ENCODE measurements around the gene F8. TPM values are rescaled to one million over a fixed set of nuclear protein-coding genes. Genes with fewer than 3 reads are reported as not detected.
A peak's percentile ranks its signal among the peaks of the same experiment; 100 is the strongest.
"Not testable (repeated sequence)": the region's sequence is repeated elsewhere in the genome, so short reads cannot be mapped to it uniquely, and the experiment has no call there.

Gene F8
- total and polyA plus RNA-seq, 4 donors: 6.1 to 38.1 (median 7.6) TPM

DNA sequence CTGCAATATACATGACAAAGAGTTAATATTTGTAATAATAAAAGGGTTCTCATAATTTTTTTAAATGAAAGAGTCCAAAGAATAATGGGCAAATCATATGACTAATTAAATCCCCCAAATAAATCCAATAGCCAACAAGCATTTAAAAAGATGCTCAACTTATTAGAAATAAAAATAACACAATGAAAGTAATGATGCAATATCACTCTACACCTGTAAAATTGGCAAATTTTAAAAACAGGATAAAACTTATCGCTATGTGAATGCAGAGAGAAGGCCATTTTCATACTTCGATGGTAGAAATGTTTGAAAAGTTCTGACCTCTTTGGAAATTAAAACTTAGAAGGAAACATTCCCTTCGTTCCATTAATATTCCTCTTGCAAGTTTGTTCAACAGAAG, 1.9 kb downstream of the F8 start:
- ATAC-seq (ENCODE audit: insufficient read depth, low FRiP score): no peak
- Histone ChIP-seq H3K4me3 (no peak overlapping the region), H3K9me3 (ENCODE audit: control insufficient read depth in 4 of 4, insufficient read depth in 3 of 4, low read length in 3 of 4) (peaks cover 0 to 2% (median 0%) of the 10 kb centered on the region in 4 donors), H3K27me3 (ENCODE audit: control insufficient read depth in 3 of 3, insufficient read depth in 3 of 3, low read length in 2 of 3) (no peaks in the 10 kb centered on the region), H3K4me1 (ENCODE audit: control insufficient read depth in 5 of 5, insufficient read depth in 5 of 5, low read length in 5 of 5) (peaks cover 0 to 2% (median 0%) of the 10 kb centered on the region in 5 donors), H3K9ac (ENCODE audit: insufficient read depth in 1 of 2, low read length in 2 of 2) (no peak overlapping the region), H3K27ac (ENCODE audit: low read depth in 1 of 2, low read length in 1 of 2) (no peak overlapping the region), H3K36me3 (ENCODE audit: control insufficient read depth in 4 of 4, insufficient read depth in 4 of 4, low read length in 4 of 4) (no peaks in the 10 kb centered on the region)
- TF ChIP-seq, protein P1, sequence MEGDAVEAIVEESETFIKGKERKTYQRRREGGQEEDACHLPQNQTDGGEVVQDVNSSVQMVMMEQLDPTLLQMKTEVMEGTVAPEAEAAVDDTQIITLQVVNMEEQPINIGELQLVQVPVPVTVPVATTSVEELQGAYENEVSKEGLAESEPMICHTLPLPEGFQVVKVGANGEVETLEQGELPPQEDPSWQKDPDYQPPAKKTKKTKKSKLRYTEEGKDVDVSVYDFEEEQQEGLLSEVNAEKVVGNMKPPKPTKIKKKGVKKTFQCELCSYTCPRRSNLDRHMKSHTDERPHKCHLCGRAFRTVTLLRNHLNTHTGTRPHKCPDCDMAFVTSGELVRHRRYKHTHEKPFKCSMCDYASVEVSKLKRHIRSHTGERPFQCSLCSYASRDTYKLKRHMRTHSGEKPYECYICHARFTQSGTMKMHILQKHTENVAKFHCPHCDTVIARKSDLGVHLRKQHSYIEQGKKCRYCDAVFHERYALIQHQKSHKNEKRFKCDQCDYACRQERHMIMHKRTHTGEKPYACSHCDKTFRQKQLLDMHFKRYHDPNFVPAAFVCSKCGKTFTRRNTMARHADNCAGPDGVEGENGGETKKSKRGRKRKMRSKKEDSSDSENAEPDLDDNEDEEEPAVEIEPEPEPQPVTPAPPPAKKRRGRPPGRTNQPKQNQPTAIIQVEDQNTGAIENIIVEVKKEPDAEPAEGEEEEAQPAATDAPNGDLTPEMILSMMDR (IDR thresholded peaks at IDR 0.05; ENCODE audit: control extremely low read depth, extremely low read depth): no peak
- WGBS, 2 donors: 82 to 98% methylated on average over 3 of the region's 3 CpGs
- no peak for DNase-seq

DNA sequence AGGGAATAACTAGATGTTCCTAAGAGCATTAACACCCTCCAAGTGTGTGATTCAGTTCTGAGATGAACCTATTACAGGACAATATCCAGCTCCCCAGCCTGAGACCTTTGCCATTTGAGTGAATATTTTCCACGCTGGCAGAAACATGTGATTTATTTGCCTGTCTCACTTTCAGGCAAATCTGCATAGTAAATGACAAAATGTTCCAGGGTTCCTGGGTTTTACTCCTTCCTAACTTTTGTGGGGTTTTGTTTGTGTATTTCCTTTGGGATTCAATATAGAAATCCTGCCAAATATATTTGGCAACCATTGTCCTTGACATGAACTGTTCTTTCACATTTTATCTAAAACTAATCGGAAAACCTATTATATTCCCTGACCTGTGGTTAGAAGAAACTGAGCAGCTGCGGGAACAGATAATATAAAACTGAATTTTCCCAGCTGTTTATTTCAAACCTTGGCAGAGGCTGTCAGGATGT, 12.5 kb downstream of the F8 start:
- Histone ChIP-seq H3K9me3 (ENCODE audit: control insufficient read depth in 4 of 4, insufficient read depth in 3 of 4, low read length in 3 of 4) (peaks cover 0 to 4% (median 0%) of the 10 kb centered on the region in 4 donors), H3K27me3 (ENCODE audit: control insufficient read depth in 3 of 3, insufficient read depth in 3 of 3, low read length in 2 of 3) (no peaks in the 10 kb centered on the region), H3K4me1 (ENCODE audit: control insufficient read depth in 5 of 5, insufficient read depth in 5 of 5, low read length in 5 of 5) (peaks cover 0 to 9% (median 0%) of the 10 kb centered on the region in 5 donors), H3K4me3 (no peak overlapping the region), H3K27ac (ENCODE audit: low read depth in 1 of 2, low read length in 1 of 2) (peak overlapping the region in 1 of 2 donors; percentile 45), H3K36me3 (ENCODE audit: control insufficient read depth in 4 of 4, insufficient read depth in 4 of 4, low read length in 4 of 4) (no peaks in the 10 kb centered on the region), H3K9ac (ENCODE audit: insufficient read depth in 1 of 2, low read length in 2 of 2) (no peak overlapping the region)
- WGBS, 2 donors: 54 to 66% methylated on average over 3 of the region's 3 CpGs
- ATAC-seq (ENCODE audit: insufficient read depth, low FRiP score): no peak
- TF ChIP-seq, protein P1 (IDR thresholded peaks at IDR 0.05; ENCODE audit: control extremely low read depth, extremely low read depth): no peak
- DNase-seq: peak in 2 of 3 donors; percentile 60 to 66

DNA sequence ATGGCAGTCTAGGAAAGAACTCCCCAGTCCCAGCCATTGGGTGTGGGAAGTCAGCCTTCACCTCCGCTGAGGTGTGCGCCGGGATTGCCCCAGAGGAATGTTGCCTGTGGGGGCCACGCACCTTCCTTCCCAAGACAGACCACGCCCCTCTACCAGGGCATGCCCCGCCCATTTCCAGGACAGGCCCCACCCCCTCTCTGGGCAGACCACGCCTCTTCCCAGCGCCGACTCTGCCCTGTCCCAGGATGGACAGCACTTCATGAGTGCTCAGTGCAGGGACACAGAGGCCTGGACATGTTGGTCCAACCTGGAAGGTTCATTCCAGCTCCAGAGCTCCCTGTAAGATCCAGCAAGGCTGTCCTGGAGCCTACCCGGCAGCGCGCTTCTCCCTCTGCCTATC, 13.9 kb downstream of the F8 start:
- H3K27ac ChIP-seq (ENCODE audit: low read depth in 1 of 2, low read length in 1 of 2); H3K9me3 ChIP-seq (ENCODE audit: control insufficient read depth in 4 of 4, insufficient read depth in 3 of 4, low read length in 3 of 4); ATAC-seq (ENCODE audit: insufficient read depth, low FRiP score); H3K27me3 ChIP-seq (ENCODE audit: control insufficient read depth in 3 of 3, insufficient read depth in 3 of 3, low read length in 2 of 3); H3K36me3 ChIP-seq (ENCODE audit: control insufficient read depth in 4 of 4, insufficient read depth in 4 of 4, low read length in 4 of 4); H3K4me3 ChIP-seq; DNase-seq; H3K9ac ChIP-seq (ENCODE audit: insufficient read depth in 1 of 2, low read length in 2 of 2): not testable (repeated sequence)
- 89 to 100% methylated on average over 3 to 4 of the region's 12 CpGs for WGBS, 2 donors
- peaks cover 0 to 13% (median 0%) of the 10 kb centered on the region in 5 donors for H3K4me1 ChIP-seq (ENCODE audit: control insufficient read depth in 5 of 5, insufficient read depth in 5 of 5, low read length in 5 of 5)

DNA sequence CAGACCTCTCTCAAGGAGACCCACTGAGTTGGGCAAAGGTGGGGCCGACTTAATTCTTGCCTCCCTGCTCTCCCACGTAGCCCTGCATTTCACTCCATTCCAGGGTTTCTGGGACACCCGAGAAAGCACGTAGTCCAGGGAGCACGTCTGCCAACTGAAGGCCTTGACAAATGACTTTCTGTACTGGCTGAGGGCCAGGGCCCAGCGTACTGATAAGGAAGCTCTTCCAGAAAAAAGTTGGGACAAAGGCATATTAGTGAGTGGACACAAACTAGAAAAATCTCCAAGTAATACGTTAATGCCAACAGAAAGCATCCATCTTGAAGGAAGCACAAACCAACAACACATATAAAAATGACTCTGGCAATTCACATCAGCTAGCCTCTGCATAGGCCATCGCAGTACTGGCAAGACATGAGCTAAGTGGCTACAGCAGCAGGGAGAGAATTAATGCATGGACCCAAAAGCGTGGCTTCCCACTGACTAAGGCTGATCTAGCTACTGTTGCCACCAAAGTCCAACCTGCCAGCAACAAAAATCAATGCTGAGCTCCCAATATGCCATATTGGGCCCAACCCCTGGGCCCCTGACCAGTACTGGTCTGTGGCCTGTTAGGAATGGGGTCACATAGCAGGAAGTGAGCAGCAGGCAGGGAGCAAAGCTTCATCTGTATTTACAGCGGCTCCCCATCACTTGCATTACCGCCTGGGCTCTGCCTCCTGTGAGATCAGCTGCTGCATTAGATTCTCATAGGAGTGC, 15.4 kb downstream of the F8 start:
- H3K27me3 ChIP-seq (ENCODE audit: control insufficient read depth in 3 of 3, insufficient read depth in 3 of 3, low read length in 2 of 3); H3K9ac ChIP-seq (ENCODE audit: insufficient read depth in 1 of 2, low read length in 2 of 2); H3K4me3 ChIP-seq; H3K36me3 ChIP-seq (ENCODE audit: control insufficient read depth in 4 of 4, insufficient read depth in 4 of 4, low read length in 4 of 4); H3K9me3 ChIP-seq (ENCODE audit: control insufficient read depth in 4 of 4, insufficient read depth in 3 of 4, low read length in 3 of 4); ATAC-seq (ENCODE audit: insufficient read depth, low FRiP score): not testable (repeated sequence)
- peak overlapping the region in 1 of 2 donors; percentile 56 for H3K27ac ChIP-seq (ENCODE audit: low read depth in 1 of 2, low read length in 1 of 2)
- peaks cover 0 to 13% (median 0%) of the 10 kb centered on the region in 5 donors for H3K4me1 ChIP-seq (ENCODE audit: control insufficient read depth in 5 of 5, insufficient read depth in 5 of 5, low read length in 5 of 5)
- DNase-seq: peak in 2 of 3 donors; percentile 30 to 33
- WGBS, 2 donors: 57 to 74% methylated on average over 6 of the region's 11 CpGs

DNA sequence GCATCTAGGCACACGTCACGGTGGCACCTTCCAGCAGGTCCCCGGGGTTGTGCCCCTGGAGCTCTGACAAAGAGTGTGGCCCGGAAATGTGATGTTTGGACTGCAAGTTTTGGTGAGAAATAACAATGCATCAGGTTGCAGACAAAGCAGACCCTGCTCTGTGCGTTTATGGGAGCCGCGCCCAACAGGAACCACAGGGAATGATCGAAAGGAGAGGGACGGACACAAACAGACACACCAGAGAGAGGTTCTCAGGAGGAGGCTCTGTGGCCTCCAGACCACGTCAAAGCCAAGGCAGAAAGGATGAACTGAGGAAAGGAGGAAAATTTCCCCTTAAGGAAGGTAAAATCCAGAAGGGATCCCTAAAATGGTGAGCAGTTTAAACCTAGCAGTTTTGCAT, 16.1 kb downstream of the F8 start:
- not testable (repeated sequence) for H3K27me3 ChIP-seq (ENCODE audit: control insufficient read depth in 3 of 3, insufficient read depth in 3 of 3, low read length in 2 of 3); H3K27ac ChIP-seq (ENCODE audit: low read depth in 1 of 2, low read length in 1 of 2); H3K36me3 ChIP-seq (ENCODE audit: control insufficient read depth in 4 of 4, insufficient read depth in 4 of 4, low read length in 4 of 4); H3K4me3 ChIP-seq; ATAC-seq (ENCODE audit: insufficient read depth, low FRiP score); H3K9ac ChIP-seq (ENCODE audit: insufficient read depth in 1 of 2, low read length in 2 of 2); H3K9me3 ChIP-seq (ENCODE audit: control insufficient read depth in 4 of 4, insufficient read depth in 3 of 4, low read length in 3 of 4); DNase-seq
- peaks cover 0 to 13% (median 0%) of the 10 kb centered on the region in 5 donors for H3K4me1 ChIP-seq (ENCODE audit: control insufficient read depth in 5 of 5, insufficient read depth in 5 of 5, low read length in 5 of 5)
- no CpG with 5 or more reads among the region's 10 CpGs for WGBS, 2 donors

Measured in lung (tissue), 12 donors.